Right lobe of liver (tissue), 4 donors: ENCODE data around the gene SLC10A3.

Source experiments
- CTCF ChIP-seq, 4 donors: fragments of 200-600 bp in 3 of 4; fragments of 450-650 bp in 1 of 4; IDR thresholded peaks; one replicate each; pipeline versions ENCODE4 v1.5.1 to v1.8.0; 2016 to 2022; ENCODE audit warnings: antibody characterized with exemption in 4 of 4, mild to moderate bottlenecking in 2 of 4
- POLR2A ChIP-seq: fragments of 450-650 bp; IDR thresholded peaks from one replicate; pipeline ENCODE4 v1.6.1; 2017; ENCODE audit warnings: antibody characterized with exemption, mild to moderate bottlenecking
- donor health status: DM: no; HTN: no; CAD: no.
- donor health status: DM: no; HTN: no; CAD: no.
- donor health status: DM: no; HTN: yes; CAD: no.

- no peak for TF ChIP-seq CTCF (IDR thresholded peaks at IDR 0.05)
- TF ChIP-seq POLR2A: no peak
Measured at GRCh38 chrX:154473683-154474082, 16.7 kb downstream of the SLC10A3 start.
